Keratinocyte (primary cell): ENCODE data around the gene THAP2. TPM values are rescaled to one million over a fixed set of nuclear protein-coding genes. Genes with fewer than 3 reads are reported as not detected.

ENCODE experiments used
- DNase-seq: peaks from one replicate; pipeline ENCODE4 v3.0.0-alpha.2; 2011; ENCODE audit warnings: low read depth, missing footprints, low spot score
- FAIRE-seq: peaks from 2 replicates; lab custom pipeline; 2011; peaks lifted over from hg19 to GRCh38; lab: Jason Lieb, UNC
- H2AFZ ChIP-seq: 2 replicates; pipeline ENCODE4 v1.6.0; 2012; ENCODE audit warnings: low read length, control low read depth, inconsistent platforms; ENCODE audit not compliant: control insufficient read depth
- H3K27ac ChIP-seq: 2 replicates; pipeline ENCODE4 v1.5.1; 2011; ENCODE audit warnings: low read length; ENCODE audit not compliant: control insufficient read depth, insufficient read depth
- H3K27me3 ChIP-seq: 3 replicates; pipeline ENCODE4 v1.6.0; 2011; ENCODE audit warnings: low read length; ENCODE audit not compliant: control insufficient read depth, insufficient read depth; ENCODE audit errors: extremely low read depth
- H3K36me3 ChIP-seq, 2 experiments: 2 replicates in 1 of 2; 3 replicates in 1 of 2; pipeline ENCODE4 v1.5.1; 2011; ENCODE audit warnings: low read length in 2 of 2, mild to moderate bottlenecking in 1 of 2; ENCODE audit not compliant: control insufficient read depth in 2 of 2, insufficient read depth in 2 of 2; ENCODE audit errors: extremely low read depth in 1 of 2
- H3K4me1 ChIP-seq: 3 replicates; pipeline ENCODE4 v1.5.1; 2011; ENCODE audit warnings: low read length; ENCODE audit not compliant: control insufficient read depth, insufficient read depth; ENCODE audit errors: extremely low read depth
- H3K4me2 ChIP-seq: 3 replicates; pipeline ENCODE4 v1.6.0; 2011; ENCODE audit warnings: low read depth, low read length; ENCODE audit not compliant: control insufficient read depth, insufficient read depth; ENCODE audit errors: extremely low read depth
- H3K4me3 ChIP-seq, 3 experiments: fragments of 200-600 bp in 1 of 3; sonication (generic) in 1 of 3; 2 replicates in 2 of 3; 3 replicates in 1 of 3; pipeline ENCODE4 v1.5.1; 2011 to 2016; ENCODE audit warnings: low read length in 3 of 3, mild to moderate bottlenecking in 3 of 3, control low read depth in 2 of 3, inconsistent platforms in 1 of 3, low read depth in 1 of 3, mixed read lengths in 1 of 3, mixed run types in 1 of 3, moderate library complexity in 1 of 3; ENCODE audit not compliant: control insufficient read depth in 2 of 3, insufficient read depth in 2 of 3; ENCODE audit errors: extremely low read depth in 1 of 3
- H3K79me2 ChIP-seq: 2 replicates; pipeline ENCODE4 v1.6.0; 2012; ENCODE audit warnings: low read length; ENCODE audit not compliant: control insufficient read depth, insufficient read depth
- H3K9ac ChIP-seq: 3 replicates; pipeline ENCODE4 v1.6.0; 2011; ENCODE audit warnings: low read length; ENCODE audit not compliant: control insufficient read depth, insufficient read depth; ENCODE audit errors: extremely low read depth
- H3K9me1 ChIP-seq: 3 replicates; pipeline ENCODE4 v1.6.0; 2011; ENCODE audit warnings: low read length; ENCODE audit not compliant: control insufficient read depth, insufficient read depth; ENCODE audit errors: extremely low read depth
- H3K9me3 ChIP-seq: 2 replicates; pipeline ENCODE4 v1.5.1; 2012; ENCODE audit warnings: low read depth, low read length; ENCODE audit not compliant: control insufficient read depth
- H4K20me1 ChIP-seq: 3 replicates; pipeline ENCODE4 v1.6.0; 2011; ENCODE audit warnings: low read length; ENCODE audit not compliant: control insufficient read depth, insufficient read depth; ENCODE audit errors: extremely low read depth
- EZH2 ChIP-seq: IDR thresholded peaks from one replicate; pipeline ENCODE4 v1.6.1; 2012; ENCODE audit warnings: inconsistent platforms, mild to moderate bottlenecking, low read length, moderate library complexity
- dilution Hi-C: fragments of 300-500 bp; cut with MboI; formaldehyde crosslinking; loops from one replicate; pipeline ENCODE4 v1.7.0; 2020; ENCODE audit warnings: low sequenced_read_pairs; ENCODE audit not compliant: extremely low pct_ligation_motif_present
- polyA plus RNA-seq, 5 experiments: library from polyadenylated mRNA; depleted of rRNA in 3 of 5; stranded (reverse) in 3 of 5; stranded (forward) in 1 of 5; unstranded in 1 of 5; fragments of >200 nt; gene quantifications; 1 replicate in 1 of 5; 2 replicates in 3 of 5; 3 replicates in 1 of 5; pipeline versions ENCODE4 v1.2.1 to v1.2.3, GENCODE V29; 2011 to 2012; ENCODE audit warnings: missing spikeins in 2 of 5, low read depth in 1 of 5, low replicate concordance in 1 of 5
- TF ChIP-seq, protein P1 (sequence below), 3 experiments: IDR thresholded peaks in 1 of 3; conservative IDR thresholded peaks in 1 of 3; optimal IDR thresholded peaks in 1 of 3; 2 replicates in 2 of 3; 3 replicates in 1 of 3; pipeline versions ENCODE3 to v1.5.1; 2011; ENCODE audit warnings: low read length in 3 of 3, mild to moderate bottlenecking in 3 of 3, moderate library complexity in 2 of 3, control low read depth in 1 of 3, inconsistent platforms in 1 of 3; ENCODE audit not compliant: insufficient read depth in 2 of 3; ENCODE audit errors: extremely low read depth in 1 of 3

THAP2 gene
- polyA plus RNA-seq, 1 donor (not counting 4 experiments of a cell fraction or from before 2014, with no cell fraction given), result 4.4 TPM

GRCh38 chr12:71664411-71665089 lies 449 bp downstream of the THAP2 start:
- Histone ChIP-seq H4K20me1 (peaks cover 9% of the 10 kb centered on the region), H3K4me3 (peak overlapping the region; percentile 87 to 97 (median 92)), H3K27me3 (no peaks in the 10 kb centered on the region), H2AFZ (peak overlapping the region; percentile 86), H3K79me2 (peaks cover 57% of the 10 kb centered on the region), H3K36me3 (no peaks in the 10 kb centered on the region), H3K9me1 (no peaks in the 10 kb centered on the region), H3K27ac (peak overlapping the region; percentile 99), H3K4me2 (peak overlapping the region; percentile 92), H3K9ac (peak overlapping the region; percentile 100), H3K4me1 (peaks cover 9% of the 10 kb centered on the region), H3K9me3 (no peaks in the 10 kb centered on the region)
- dilution Hi-C loops, result loop anchor here (5.0 kb wide), 1 partner anchor 73 kb away; no protein-coding TSS in a partner anchor
- TF ChIP-seq, protein P1, sequence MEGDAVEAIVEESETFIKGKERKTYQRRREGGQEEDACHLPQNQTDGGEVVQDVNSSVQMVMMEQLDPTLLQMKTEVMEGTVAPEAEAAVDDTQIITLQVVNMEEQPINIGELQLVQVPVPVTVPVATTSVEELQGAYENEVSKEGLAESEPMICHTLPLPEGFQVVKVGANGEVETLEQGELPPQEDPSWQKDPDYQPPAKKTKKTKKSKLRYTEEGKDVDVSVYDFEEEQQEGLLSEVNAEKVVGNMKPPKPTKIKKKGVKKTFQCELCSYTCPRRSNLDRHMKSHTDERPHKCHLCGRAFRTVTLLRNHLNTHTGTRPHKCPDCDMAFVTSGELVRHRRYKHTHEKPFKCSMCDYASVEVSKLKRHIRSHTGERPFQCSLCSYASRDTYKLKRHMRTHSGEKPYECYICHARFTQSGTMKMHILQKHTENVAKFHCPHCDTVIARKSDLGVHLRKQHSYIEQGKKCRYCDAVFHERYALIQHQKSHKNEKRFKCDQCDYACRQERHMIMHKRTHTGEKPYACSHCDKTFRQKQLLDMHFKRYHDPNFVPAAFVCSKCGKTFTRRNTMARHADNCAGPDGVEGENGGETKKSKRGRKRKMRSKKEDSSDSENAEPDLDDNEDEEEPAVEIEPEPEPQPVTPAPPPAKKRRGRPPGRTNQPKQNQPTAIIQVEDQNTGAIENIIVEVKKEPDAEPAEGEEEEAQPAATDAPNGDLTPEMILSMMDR (optimal IDR thresholded peaks at IDR 0.05 in 1 of 3, IDR thresholded peaks at IDR 0.05 in 1 of 3, conservative IDR thresholded peaks at IDR 0.05 in 1 of 3; ENCODE audit: extremely low read depth in 1 of 3, insufficient read depth in 2 of 3, low read length in 3 of 3), result no peak
- no peak for TF ChIP-seq EZH2
- DNase-seq (no peak), FAIRE-seq (no peak)

DNA sequence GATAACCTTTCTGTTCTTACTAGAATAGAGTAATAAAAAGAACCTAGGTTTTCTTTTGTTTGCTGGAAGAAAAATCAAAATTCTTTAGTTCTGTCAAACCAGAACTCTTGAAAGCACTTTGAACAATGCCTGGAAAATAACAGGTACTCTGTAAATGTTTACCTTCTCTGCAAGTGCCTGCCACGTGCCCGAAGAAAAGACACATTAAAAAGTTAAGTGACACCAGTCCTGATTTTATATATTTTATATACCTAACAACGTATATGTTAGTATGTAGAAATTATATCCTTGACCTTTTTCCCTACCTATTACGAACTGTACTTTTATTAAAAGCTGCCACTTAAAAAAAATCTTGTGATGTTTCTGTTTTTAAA lies 976 bp downstream of the THAP2 start:
- H3K9ac ChIP-seq, result peak overlapping the region; percentile 100
- FAIRE-seq (no peak), DNase-seq (no peak)
- no peaks in the 10 kb centered on the region for H3K36me3 ChIP-seq
- peaks cover 9% of the 10 kb centered on the region for H3K4me1 ChIP-seq
- peaks cover 9% of the 10 kb centered on the region for H4K20me1 ChIP-seq
- H3K4me3 ChIP-seq, result peak overlapping the region; percentile 87 to 97 (median 92)
- no peaks in the 10 kb centered on the region for H3K9me3 ChIP-seq
- no peaks in the 10 kb centered on the region for H3K9me1 ChIP-seq
- peak overlapping the region; percentile 99 for H3K27ac ChIP-seq
- peak overlapping the region; percentile 86 for H2AFZ ChIP-seq
- peaks cover 52% of the 10 kb centered on the region for H3K79me2 ChIP-seq
- dilution Hi-C loops, result no loop called here
- no peak for TF ChIP-seq EZH2
- TF ChIP-seq, protein P1 (optimal IDR thresholded peaks at IDR 0.05 in 1 of 3, IDR thresholded peaks at IDR 0.05 in 1 of 3, conservative IDR thresholded peaks at IDR 0.05 in 1 of 3; ENCODE audit: extremely low read depth in 1 of 3, insufficient read depth in 2 of 3, low read length in 3 of 3), result no peak
- no peaks in the 10 kb centered on the region for H3K27me3 ChIP-seq
- H3K4me2 ChIP-seq, result peak overlapping the region; percentile 92
